ENCODE results near the gene PARP12. TPM values are rescaled to one million over a fixed set of nuclear protein-coding genes. Genes with fewer than 3 reads are reported as not detected.

PARP12 gene
- total and polyA plus RNA-seq, 10 of the 15 experiments (the other 5 are each of a cell fraction or from before 2014, with no cell fraction given): 0.98 to 51.8 (median 18.0) TPM

DNA sequence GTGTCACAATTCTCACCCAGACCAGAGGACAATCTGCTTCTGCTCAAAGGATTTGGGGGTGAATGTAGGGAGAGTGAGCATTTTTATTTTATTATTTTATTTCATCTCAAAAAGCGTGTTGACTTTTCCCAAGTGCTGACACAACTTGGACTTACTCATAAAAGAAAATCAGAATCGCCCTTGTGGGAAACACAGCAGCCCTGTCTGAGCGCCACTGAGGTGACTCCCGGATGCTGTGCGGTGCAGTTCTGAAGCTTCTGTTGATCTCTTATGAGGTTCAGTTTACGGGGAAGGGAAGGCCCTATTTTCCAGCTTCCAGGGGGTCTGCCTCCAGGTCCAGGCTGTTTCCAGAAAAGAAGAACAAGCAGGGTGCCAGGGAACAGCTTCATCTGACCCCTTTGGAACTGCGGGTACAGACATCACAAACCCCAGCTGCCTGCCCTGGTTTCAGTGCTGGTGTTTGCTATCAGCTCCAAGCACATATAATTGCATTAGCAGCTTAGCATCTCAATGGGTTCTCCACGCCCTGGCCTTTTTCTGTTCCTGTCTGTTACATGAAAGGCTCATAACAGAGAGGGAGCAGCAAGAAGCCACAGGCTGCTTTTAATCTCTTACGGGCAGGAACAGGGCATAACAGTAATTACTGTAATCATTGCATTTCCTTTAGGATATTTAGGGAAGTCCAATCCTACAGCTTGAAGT lies 52.4 kb downstream of the PARP12 start (continued):
- TF ChIP-seq, protein P1, sequence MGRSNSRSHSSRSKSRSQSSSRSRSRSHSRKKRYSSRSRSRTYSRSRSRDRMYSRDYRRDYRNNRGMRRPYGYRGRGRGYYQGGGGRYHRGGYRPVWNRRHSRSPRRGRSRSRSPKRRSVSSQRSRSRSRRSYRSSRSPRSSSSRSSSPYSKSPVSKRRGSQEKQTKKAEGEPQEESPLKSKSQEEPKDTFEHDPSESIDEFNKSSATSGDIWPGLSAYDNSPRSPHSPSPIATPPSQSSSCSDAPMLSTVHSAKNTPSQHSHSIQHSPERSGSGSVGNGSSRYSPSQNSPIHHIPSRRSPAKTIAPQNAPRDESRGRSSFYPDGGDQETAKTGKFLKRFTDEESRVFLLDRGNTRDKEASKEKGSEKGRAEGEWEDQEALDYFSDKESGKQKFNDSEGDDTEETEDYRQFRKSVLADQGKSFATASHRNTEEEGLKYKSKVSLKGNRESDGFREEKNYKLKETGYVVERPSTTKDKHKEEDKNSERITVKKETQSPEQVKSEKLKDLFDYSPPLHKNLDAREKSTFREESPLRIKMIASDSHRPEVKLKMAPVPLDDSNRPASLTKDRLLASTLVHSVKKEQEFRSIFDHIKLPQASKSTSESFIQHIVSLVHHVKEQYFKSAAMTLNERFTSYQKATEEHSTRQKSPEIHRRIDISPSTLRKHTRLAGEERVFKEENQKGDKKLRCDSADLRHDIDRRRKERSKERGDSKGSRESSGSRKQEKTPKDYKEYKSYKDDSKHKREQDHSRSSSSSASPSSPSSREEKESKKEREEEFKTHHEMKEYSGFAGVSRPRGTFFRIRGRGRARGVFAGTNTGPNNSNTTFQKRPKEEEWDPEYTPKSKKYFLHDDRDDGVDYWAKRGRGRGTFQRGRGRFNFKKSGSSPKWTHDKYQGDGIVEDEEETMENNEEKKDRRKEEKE (IDR thresholded peaks at IDR 0.05): no peak
- TF ChIP-seq SUZ12 (IDR thresholded peaks at IDR 0.05; ENCODE audit: unreplicated experiment): no peak
- no peak for TF ChIP-seq KAT2A (conservative IDR thresholded peaks at IDR 0.05; ENCODE audit: control insufficient read depth, low read depth, low read length)
- no peak for TF ChIP-seq TCF7 (IDR thresholded peaks at IDR 0.05; ENCODE audit: borderline replicate concordance)
- TF ChIP-seq STAT3 (IDR thresholded peaks at IDR 0.05; ENCODE audit: low read depth, low read length): no peak
- no peak for TF ChIP-seq RAD51 (IDR thresholded peaks at IDR 0.05)
- TF ChIP-seq, protein P2, sequence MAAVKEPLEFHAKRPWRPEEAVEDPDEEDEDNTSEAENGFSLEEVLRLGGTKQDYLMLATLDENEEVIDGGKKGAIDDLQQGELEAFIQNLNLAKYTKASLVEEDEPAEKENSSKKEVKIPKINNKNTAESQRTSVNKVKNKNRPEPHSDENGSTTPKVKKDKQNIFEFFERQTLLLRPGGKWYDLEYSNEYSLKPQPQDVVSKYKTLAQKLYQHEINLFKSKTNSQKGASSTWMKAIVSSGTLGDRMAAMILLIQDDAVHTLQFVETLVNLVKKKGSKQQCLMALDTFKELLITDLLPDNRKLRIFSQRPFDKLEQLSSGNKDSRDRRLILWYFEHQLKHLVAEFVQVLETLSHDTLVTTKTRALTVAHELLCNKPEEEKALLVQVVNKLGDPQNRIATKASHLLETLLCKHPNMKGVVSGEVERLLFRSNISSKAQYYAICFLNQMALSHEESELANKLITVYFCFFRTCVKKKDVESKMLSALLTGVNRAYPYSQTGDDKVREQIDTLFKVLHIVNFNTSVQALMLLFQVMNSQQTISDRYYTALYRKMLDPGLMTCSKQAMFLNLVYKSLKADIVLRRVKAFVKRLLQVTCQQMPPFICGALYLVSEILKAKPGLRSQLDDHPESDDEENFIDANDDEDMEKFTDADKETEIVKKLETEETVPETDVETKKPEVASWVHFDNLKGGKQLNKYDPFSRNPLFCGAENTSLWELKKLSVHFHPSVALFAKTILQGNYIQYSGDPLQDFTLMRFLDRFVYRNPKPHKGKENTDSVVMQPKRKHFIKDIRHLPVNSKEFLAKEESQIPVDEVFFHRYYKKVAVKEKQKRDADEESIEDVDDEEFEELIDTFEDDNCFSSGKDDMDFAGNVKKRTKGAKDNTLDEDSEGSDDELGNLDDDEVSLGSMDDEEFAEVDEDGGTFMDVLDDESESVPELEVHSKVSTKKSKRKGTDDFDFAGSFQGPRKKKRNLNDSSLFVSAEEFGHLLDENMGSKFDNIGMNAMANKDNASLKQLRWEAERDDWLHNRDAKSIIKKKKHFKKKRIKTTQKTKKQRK (IDR thresholded peaks at IDR 0.05; ENCODE audit: low read depth, low read length): no peak
- TF ChIP-seq NR2F1 (conservative IDR thresholded peaks at IDR 0.05): no peak
- TF ChIP-seq RUNX3 (IDR thresholded peaks at IDR 0.05; ENCODE audit: low read length): no peak
- no peak for TF ChIP-seq NFIC (IDR thresholded peaks at IDR 0.05; ENCODE audit: low read depth, low read length)
